Measurements from ENCODE around the gene CTTN.
A peak's percentile ranks its signal among the peaks of the same experiment; 100 is the strongest.

Gene CTTN

GRCh38 chr11:70456921-70457532 lies 58.7 kb downstream of the CTTN start:
- DNase-seq, result no peak

- no peak for DNase-seq
Observed at GRCh38 chr11:70458736-70459135, 60.4 kb downstream of the CTTN start.

DNA sequence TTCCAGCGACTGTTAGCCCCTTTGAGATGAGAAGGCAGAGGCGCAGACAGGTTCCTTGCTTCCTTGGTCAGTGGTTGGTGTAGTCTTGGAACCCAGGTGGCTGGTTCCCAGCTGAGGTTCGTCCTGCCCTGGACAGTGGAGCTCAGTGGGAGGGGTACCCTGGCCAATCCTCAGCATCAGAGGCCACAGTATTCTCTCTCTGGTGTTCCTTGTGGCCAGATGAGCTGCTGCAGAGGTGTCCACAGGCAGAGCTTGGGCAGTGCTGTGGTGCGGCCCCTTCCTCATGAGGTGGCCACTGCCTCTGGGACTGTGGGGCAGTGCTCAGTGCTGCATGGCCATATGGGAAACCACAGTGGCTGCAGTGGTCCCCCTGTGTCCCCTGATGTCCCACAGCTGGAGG lies 61.8 kb downstream of the CTTN start:
- DNase-seq, result no peak

GRCh38 chr11:70460964-70461363 lies 62.6 kb downstream of the CTTN start:
- DNase-seq, result no peak

DNA sequence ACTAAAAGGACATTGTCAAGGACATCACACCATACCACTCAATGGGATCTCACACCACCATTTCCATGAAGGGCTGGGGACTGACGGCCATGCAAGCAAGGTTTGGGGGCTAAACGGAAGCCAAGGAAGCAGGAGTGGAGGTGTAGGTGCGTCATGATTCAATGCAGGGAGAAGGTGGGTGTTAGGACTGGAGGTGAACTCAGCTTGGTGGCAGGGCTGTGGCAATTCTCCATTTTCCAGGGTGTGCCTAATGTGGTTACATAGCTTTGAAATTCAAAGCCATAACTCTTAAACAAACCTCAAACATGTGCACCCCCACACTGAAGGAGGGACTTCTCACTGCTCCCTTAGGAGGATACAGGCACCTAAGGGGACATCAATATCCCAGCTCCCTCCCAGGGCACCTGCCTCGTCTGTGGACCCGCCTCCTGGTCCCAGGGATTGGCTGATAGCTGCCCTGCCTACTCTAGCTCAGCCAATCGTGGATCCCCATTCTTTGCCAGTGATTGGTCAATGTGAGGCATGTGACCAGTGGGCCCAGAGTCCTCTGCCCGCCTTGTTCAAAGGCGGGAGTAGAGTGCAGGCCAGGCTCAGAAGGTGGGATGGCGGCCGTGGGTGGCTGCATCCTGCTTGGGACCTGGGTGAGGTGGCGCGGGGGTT lies 64.6 kb downstream of the CTTN start:
- DNase-seq, result no peak

- no peak for DNase-seq
Observed at GRCh38 chr11:70463478-70464255, 65.3 kb downstream of the CTTN start.

DNA sequence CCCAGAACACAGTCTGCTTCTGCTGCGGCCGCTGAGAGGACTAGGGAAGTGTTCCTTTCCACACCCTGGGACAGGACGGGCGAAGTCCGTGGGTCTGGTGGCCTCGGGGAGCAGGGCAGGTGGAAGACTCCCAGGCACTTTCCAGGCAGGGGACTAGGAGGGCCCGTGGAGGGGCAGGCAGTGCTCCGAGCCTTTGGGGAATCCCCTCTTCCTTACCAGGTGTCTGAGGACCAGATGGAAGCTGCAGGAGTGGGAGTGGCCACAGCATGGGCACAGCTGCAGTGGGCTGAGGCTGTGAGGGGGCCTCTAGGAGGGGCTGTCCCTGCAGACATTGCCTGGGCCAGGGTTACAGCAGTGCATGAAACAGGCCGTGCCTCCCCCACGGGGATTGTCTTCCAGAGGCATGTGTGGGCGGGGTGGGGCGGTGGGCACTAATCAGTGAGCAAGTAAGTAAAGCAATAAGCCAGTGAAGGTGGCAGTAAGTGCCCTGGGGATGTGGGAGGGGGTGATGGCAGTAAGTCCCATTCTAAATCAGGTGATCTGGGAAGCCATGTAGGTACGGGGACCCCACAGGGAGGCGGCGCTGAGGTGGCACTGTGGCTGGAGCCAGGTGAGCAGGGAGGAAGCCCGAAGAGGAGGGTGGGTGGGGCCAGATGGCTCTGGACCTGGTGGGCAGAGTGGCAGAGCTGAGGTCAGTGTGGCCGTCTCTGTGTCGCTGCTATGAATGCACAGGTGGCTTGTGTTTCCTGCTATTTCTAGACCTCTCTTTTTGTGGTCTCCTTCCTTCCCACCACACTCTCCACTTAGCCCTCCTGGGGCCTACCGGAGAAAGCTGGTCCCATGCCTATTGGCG lies 66.4 kb downstream of the CTTN start:
- DNase-seq, result no peak

DNA sequence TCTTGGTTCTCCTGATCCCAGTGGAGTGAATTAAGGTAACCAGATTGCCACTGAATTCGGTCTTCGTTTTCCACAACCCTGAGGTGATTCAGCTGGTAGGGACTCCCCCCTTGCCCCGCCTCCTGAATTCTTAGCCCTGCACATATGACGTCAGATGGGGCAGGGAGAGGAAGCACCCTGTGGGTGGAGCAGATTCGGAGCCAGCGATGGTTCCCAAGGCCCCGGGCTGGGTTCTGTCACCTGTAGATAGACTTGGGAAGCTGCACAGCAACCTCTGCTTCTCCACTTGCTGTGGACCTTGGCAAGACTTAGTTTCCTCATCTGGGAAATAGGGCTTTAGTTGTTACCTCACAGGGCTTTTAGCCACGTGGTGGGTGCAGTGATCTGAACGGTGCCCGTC lies 67.8 kb downstream of the CTTN start:
- no peak for DNase-seq

GRCh38 chr11:70466596-70466995 lies 68.3 kb downstream of the CTTN start:
- DNase-seq, result no peak

GRCh38 chr11:70467201-70468085 lies 69.1 kb downstream of the CTTN start:
- DNase-seq, result peak; percentile 14

GRCh38 chr11:70468256-70469195 lies 70.2 kb downstream of the CTTN start:
- no peak for DNase-seq

- no peak for DNase-seq
Observed at GRCh38 chr11:70470127-70470526, 71.8 kb downstream of the CTTN start.

DNA sequence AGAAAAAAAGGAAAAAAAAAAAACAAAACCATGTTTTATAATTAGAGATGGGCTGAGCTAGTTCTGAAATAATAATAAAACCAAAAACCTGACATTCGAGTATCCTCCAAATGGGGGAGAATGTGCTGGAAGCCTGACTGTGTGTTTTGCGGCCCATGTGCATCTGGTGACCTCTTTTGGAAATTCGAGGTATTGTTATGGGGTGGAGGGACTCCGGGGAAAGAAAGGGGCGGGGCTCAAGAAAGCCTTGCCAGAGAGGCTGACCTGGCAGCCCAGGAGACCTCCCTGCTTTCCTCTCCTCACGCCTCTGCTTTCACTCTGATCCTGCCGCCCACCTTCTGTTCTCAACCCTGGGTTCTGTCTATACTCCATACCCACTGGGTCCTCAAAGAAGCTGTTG lies 72.9 kb downstream of the CTTN start:
- no peak for DNase-seq

DNA sequence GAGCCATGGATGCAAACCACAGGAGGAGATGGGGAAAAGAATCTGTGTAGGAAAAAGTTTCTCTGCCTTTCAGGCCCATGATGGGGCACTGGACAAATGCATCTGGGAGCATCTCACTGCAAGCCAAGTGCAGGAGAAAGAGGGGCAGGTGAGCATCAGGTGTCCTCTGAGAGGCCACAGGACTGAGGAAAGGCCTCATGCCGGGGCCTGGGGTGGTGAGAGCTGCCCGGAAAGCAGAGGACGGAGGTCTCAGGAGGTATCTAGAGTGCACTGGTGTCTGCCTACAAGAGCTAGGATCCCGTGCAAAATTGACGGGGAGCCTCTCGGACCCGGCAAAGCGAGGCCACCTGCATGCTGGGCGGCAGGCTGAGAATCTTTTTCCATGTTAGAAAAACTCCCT lies 73.9 kb downstream of the CTTN start:
- DNase-seq, result no peak

- no peak for DNase-seq
Observed at GRCh38 chr11:70473186-70473872, 75.0 kb downstream of the CTTN start.

DNA sequence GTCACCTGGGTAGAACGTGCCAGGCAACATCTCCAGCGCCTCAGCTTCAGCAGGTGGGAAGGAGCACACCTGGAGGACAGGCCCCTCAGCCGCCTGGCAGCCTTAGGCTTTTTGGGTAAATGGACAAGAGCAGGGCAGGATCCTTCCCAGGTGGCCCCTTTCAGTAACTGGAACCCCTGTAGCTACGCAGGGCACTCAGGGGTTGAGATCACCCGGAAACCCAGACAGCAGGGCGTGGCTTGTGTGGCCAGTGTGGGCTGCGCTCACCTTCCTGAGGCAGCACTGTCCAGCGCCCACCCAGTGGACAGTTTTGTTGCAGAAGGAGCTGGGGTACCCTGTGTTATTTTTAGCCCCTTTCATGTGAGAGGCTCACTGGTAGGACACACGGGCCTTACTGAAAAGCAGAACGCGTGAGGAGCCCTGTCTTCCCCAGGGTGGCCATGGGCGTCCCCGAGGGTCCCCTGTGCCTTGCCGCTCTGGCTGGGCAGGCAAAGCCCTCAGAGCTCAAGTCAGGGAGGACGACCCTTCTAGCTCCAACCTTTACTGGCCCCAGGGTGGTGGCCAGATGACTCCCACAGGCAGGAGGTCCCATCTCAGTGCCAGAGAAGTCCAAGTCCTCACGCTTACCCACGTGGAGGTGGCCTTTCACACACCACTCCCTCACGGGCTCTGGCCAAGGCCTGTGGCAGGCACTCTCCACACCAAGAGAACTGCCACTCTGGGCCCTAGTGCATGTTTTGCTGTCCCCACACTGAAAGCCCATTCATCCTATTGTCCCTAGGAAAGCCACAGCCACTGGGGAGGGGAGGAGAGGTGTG lies 75.8 kb downstream of the CTTN start:
- no peak for DNase-seq

DNA sequence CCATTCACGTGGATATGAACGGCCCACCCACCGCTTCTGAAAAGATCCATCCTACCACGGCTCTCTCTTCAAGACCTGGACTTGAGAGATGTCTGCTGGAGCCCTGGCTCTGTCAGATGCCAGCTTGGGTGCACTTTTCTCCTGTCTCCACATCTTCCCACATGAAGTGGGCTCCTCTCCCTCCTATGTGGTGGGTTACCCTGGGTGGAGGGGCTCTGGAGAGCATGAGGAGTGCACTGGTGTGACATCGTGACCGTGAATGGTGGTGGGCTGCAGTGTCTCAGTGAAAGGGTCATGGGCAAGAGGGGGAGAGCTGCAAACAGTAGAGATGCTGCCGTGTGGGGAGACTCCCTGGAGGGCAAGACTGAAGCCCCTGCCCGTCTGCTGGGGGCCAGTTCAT lies 76.4 kb downstream of the CTTN start:
- no peak for DNase-seq

GRCh38 chr11:70476669-70477068 lies 78.3 kb downstream of the CTTN start:
- no peak for DNase-seq

GRCh38 chr11:70477176-70477575 lies 78.8 kb downstream of the CTTN start:
- DNase-seq, result no peak

GRCh38 chr11:70477609-70478008 lies 79.3 kb downstream of the CTTN start:
- DNase-seq, result no peak

Measured in activated T-cell treated with anti-CD3 and anti-CD28 coated beads for 4 hours (primary cell).